Measurements from ENCODE around the gene SFXN2. TPM values are rescaled to one million over a fixed set of nuclear protein-coding genes. Genes with fewer than 3 reads are reported as not detected.

Gene SFXN2
- total RNA-seq, 6 experiments from 2014 or later, result 7.1 to 29.7 (median 16.5) TPM

GRCh38 chr10:102764470-102765161 is 50.2 kb downstream of the SFXN2 start:
- Histone ChIP-seq H3K4me1 (peaks cover 0 to 46% (median 13%) of the 10 kb centered on the region in 4 donors), H3K27ac (no peak overlapping the region), H3K27me3 (no peaks in the 10 kb centered on the region), H3K4me3 (no peak overlapping the region), H3K36me3 (no peaks in the 10 kb centered on the region), H3K9me3 (no peaks in the 10 kb centered on the region)
- WGBS (ENCODE audit: insufficient coverage, low coverage, low lambda C conversion rate, missing lambda C conversion rate), result 77% methylated on average over 5 of the region's 6 CpGs
- intact Hi-C loops (cut with DNase I), result no loop called here
- DNase-seq (no peak), ATAC-seq (no peak)
- TF ChIP-seq CTCF (IDR thresholded peaks at IDR 0.05) (no peak), POLR2A (IDR thresholded peaks at IDR 0.05) (no peak)

- WGBS (ENCODE audit: insufficient coverage, low coverage, low lambda C conversion rate, missing lambda C conversion rate), result 88% methylated on average over 7 of the region's 7 CpGs
Observed at GRCh38 chr10:102765336-102765735, 50.9 kb downstream of the SFXN2 start.

GRCh38 chr10:102767428-102768160 is 53.2 kb downstream of the SFXN2 start:
- 71% methylated on average over 9 of the region's 9 CpGs for WGBS (ENCODE audit: insufficient coverage, low coverage, low lambda C conversion rate, missing lambda C conversion rate)
- TF ChIP-seq CTCF (IDR thresholded peaks at IDR 0.05) (no peak), POLR2A (IDR thresholded peaks at IDR 0.05) (no peak)
- intact Hi-C loops (cut with DNase I), result no loop called here
- Histone ChIP-seq H3K4me3 (no peak overlapping the region), H3K27me3 (no peaks in the 10 kb centered on the region), H3K9me3 (no peaks in the 10 kb centered on the region), H3K27ac (no peak overlapping the region), H3K36me3 (no peaks in the 10 kb centered on the region), H3K4me1 (peaks cover 0 to 50% (median 8%) of the 10 kb centered on the region in 4 donors)
- no peak for DNase-seq
- ATAC-seq, result no peak

More at GRCh38 chr10:102765336-102765735, 50.9 kb downstream of the SFXN2 start:
- no peaks in the 10 kb centered on the region for H3K36me3 ChIP-seq
- H3K27me3 ChIP-seq, result no peaks in the 10 kb centered on the region
- intact Hi-C loops (cut with DNase I), result no loop called here
- no peaks in the 10 kb centered on the region for H3K9me3 ChIP-seq
- TF ChIP-seq CTCF (IDR thresholded peaks at IDR 0.05), result no peak
- TF ChIP-seq POLR2A (IDR thresholded peaks at IDR 0.05), result no peak
- no peak overlapping the region for H3K4me3 ChIP-seq
- DNase-seq, result no peak
- no peak for ATAC-seq
- H3K27ac ChIP-seq, result no peak overlapping the region
- H3K4me1 ChIP-seq, result peaks cover 0 to 53% (median 13%) of the 10 kb centered on the region in 4 donors

- Histone ChIP-seq H3K27ac (peak overlapping the region; percentile 37 to 44 (median 38)), H3K36me3 (no peaks in the 10 kb centered on the region), H3K4me1 (peaks cover 0 to 60% (median 9%) of the 10 kb centered on the region in 4 donors), H3K4me3 (no peak overlapping the region), H3K27me3 (no peaks in the 10 kb centered on the region), H3K9me3 (no peaks in the 10 kb centered on the region)
- TF ChIP-seq CTCF (IDR thresholded peaks at IDR 0.05) (no peak), POLR2A (IDR thresholded peaks at IDR 0.05) (no peak)
- ATAC-seq (peak; percentile 54 to 81 (median 64)), DNase-seq (no peak)
- WGBS (ENCODE audit: insufficient coverage, low coverage, low lambda C conversion rate, missing lambda C conversion rate), result 41% methylated on average over 7 of the region's 7 CpGs
- intact Hi-C loops (cut with DNase I), result no loop called here
Observed at GRCh38 chr10:102769375-102770107, 55.1 kb downstream of the SFXN2 start.

Measured in right lobe of liver (tissue), 6 donors.